ENCODE results near the gene F10. TPM values are rescaled to one million over a fixed set of nuclear protein-coding genes. Genes with fewer than 3 reads are reported as not detected.

F10 gene
- total RNA-seq, 1 donor from 2014 or later = 0.23 TPM

DNA sequence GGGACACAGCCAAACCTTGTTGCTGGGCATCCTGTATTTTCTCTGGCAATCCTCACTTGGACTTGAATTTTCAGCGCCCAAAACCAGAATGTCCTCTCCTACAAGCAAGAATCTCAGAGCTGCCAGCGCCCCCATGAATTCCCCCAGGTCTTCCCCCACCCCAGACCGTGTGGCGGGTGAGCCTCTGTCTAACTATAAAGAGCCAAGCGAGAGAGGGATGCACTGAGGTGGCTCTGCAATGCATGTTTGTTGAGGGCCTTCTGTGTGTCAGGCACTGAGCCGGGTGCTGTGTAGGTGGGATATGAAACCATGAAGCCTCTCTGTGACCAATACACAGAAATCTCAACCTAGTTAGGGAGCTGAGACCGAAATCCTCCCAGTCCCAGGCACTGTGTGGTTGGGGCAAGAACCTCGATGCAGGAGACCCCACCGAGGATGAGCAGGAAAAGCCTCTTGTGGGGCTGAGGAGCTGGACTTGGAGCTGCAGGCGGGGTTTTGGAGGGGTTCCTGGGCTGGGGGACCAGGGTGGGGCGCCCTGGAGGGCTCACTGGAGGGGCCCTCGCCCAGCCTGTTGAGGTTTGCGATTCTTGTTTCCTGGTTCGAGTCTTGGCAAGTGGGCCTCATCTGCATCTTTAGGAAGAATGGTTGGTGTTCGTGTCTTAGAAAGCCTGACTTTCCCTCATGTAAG lies 23.5 kb downstream of the F10 start:
- no peak for DNase-seq (ENCODE audit: low spot score)
- Mint-ChIP-seq H3K4me3 (ENCODE audit: unreplicated experiment) (no peak overlapping the region), H3K9me3 (ENCODE audit: unreplicated experiment) (no peaks in the 10 kb centered on the region), H3K4me1 (ENCODE audit: unreplicated experiment) (no peaks in the 10 kb centered on the region), H3K27ac (ENCODE audit: unreplicated experiment) (no peak overlapping the region), H3K27me3 (ENCODE audit: unreplicated experiment) (peaks cover 2% of the 10 kb centered on the region), H3K36me3 (ENCODE audit: low read depth, unreplicated experiment) (no peaks in the 10 kb centered on the region)
- no peak for TF ChIP-seq CTCF (IDR thresholded peaks at IDR 0.05; ENCODE audit: unreplicated experiment)

DNA sequence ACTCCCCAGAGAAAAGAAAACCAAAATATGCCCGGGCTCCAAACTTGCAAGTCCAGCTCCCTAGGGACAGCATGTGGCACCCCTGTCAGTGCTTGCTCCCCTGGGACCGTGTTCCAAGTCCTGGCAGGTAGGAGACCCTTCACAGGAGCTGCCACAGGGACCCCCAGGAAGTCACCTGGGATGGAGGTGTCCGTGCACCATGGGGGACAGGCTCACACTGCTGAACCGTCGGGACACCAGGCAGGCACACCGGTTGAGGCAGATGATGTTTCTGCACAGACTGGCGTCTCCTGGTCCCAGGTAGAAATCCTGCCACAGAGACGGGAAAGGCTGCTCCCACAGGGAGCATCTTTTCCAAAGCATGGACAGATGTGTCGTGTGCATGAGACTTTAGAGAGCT lies 24.2 kb downstream of the F10 start:
- Mint-ChIP-seq H3K27me3 (ENCODE audit: unreplicated experiment) (peaks cover 7% of the 10 kb centered on the region), H3K4me3 (ENCODE audit: unreplicated experiment) (no peak overlapping the region), H3K9me3 (ENCODE audit: unreplicated experiment) (no peaks in the 10 kb centered on the region), H3K36me3 (ENCODE audit: low read depth, unreplicated experiment) (no peaks in the 10 kb centered on the region), H3K27ac (ENCODE audit: unreplicated experiment) (no peak overlapping the region), H3K4me1 (ENCODE audit: unreplicated experiment) (no peaks in the 10 kb centered on the region)
- TF ChIP-seq CTCF (IDR thresholded peaks at IDR 0.05; ENCODE audit: unreplicated experiment) = no peak
- DNase-seq (ENCODE audit: low spot score) = no peak

DNA sequence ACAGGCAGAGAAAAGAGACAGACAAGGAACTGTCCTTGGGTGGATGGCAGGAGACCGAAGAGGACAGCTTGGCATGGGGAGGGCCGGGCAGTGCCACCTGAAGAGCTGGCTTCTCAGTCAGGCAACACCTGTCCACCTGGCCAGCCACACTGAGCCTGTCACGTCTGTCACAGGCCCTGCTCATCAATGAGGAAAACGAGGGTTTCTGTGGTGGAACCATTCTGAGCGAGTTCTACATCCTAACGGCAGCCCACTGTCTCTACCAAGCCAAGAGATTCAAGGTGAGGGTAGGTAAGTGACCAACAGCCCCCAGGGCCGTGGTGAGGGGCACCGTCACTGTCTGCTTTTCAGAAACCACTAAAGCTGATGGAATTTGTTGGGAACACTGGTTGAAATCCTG lies 24.6 kb downstream of the F10 start:
- DNase-seq (ENCODE audit: low spot score) = no peak
- no peaks in the 10 kb centered on the region for H3K9me3 Mint-ChIP-seq (ENCODE audit: unreplicated experiment)
- no peaks in the 10 kb centered on the region for H3K4me1 Mint-ChIP-seq (ENCODE audit: unreplicated experiment)
- H3K36me3 Mint-ChIP-seq (ENCODE audit: low read depth, unreplicated experiment) = peaks cover under 1% of the 10 kb centered on the region
- peaks cover 10% of the 10 kb centered on the region for H3K27me3 Mint-ChIP-seq (ENCODE audit: unreplicated experiment)
- TF ChIP-seq CTCF (IDR thresholded peaks at IDR 0.05; ENCODE audit: unreplicated experiment) = no peak
- H3K4me3 Mint-ChIP-seq (ENCODE audit: unreplicated experiment) = no peak overlapping the region
- H3K27ac Mint-ChIP-seq (ENCODE audit: unreplicated experiment) = no peak overlapping the region

DNA sequence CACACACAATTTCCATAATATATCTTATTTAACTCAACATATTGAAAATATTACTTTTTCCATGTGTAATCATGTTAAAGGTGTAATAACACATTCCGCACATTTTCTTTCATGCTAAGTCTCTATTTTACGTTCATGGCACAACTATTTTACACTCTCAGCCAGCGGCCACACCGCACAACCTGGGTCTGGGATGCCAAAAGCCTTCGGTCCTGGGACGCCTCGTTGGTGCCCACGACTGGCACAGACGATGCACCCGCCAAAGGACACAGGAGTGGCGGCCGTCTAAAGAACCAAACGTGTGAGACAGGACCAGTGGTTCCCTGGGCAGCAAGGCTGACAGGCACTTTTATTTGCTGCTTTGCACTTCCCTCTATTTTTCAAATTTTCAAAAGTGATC lies 25.8 kb downstream of the F10 start:
- no peak overlapping the region for H3K4me3 Mint-ChIP-seq (ENCODE audit: unreplicated experiment)
- no peak overlapping the region for H3K27ac Mint-ChIP-seq (ENCODE audit: unreplicated experiment)
- DNase-seq (ENCODE audit: low spot score) = no peak
- peaks cover 16% of the 10 kb centered on the region for H3K27me3 Mint-ChIP-seq (ENCODE audit: unreplicated experiment)
- peaks cover 7% of the 10 kb centered on the region for H3K36me3 Mint-ChIP-seq (ENCODE audit: low read depth, unreplicated experiment)
- no peak for TF ChIP-seq CTCF (IDR thresholded peaks at IDR 0.05; ENCODE audit: unreplicated experiment)
- peaks cover 3% of the 10 kb centered on the region for H3K4me1 Mint-ChIP-seq (ENCODE audit: unreplicated experiment)
- H3K9me3 Mint-ChIP-seq (ENCODE audit: unreplicated experiment) = no peaks in the 10 kb centered on the region

DNA sequence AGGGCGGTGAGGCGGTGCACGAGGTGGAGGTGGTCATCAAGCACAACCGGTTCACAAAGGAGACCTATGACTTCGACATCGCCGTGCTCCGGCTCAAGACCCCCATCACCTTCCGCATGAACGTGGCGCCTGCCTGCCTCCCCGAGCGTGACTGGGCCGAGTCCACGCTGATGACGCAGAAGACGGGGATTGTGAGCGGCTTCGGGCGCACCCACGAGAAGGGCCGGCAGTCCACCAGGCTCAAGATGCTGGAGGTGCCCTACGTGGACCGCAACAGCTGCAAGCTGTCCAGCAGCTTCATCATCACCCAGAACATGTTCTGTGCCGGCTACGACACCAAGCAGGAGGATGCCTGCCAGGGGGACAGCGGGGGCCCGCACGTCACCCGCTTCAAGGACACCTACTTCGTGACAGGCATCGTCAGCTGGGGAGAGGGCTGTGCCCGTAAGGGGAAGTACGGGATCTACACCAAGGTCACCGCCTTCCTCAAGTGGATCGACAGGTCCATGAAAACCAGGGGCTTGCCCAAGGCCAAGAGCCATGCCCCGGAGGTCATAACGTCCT lies 26.4 kb downstream of the F10 start:
- no peak overlapping the region for H3K4me3 Mint-ChIP-seq (ENCODE audit: unreplicated experiment)
- peaks cover 7% of the 10 kb centered on the region for H3K36me3 Mint-ChIP-seq (ENCODE audit: low read depth, unreplicated experiment)
- no peak overlapping the region for H3K27ac Mint-ChIP-seq (ENCODE audit: unreplicated experiment)
- peaks cover 3% of the 10 kb centered on the region for H3K4me1 Mint-ChIP-seq (ENCODE audit: unreplicated experiment)
- DNase-seq (ENCODE audit: low spot score) = no peak
- H3K27me3 Mint-ChIP-seq (ENCODE audit: unreplicated experiment) = peaks cover 16% of the 10 kb centered on the region
- no peaks in the 10 kb centered on the region for H3K9me3 Mint-ChIP-seq (ENCODE audit: unreplicated experiment)
- TF ChIP-seq CTCF (IDR thresholded peaks at IDR 0.05; ENCODE audit: unreplicated experiment) = no peak
